Mammary epithelial cell (primary cell): ENCODE results near the gene DISP2.

Source experiments
- EZH2 ChIP-seq: IDR thresholded peaks from 2 replicates; pipeline ENCODE4 v1.6.1; 2012; ENCODE audit warnings: low read length, inconsistent platforms, borderline replicate concordance
- TF ChIP-seq, protein P1 (sequence below), 2 donors: IDR thresholded peaks in 1 of 2; conservative IDR thresholded peaks in 1 of 2; 2 replicates each; pipeline ENCODE4 v1.5.1; 2011 to 2012; ENCODE audit warnings: inconsistent platforms in 2 of 2, low read length in 2 of 2, mild to moderate bottlenecking in 2 of 2, control low read depth in 1 of 2, low read depth in 1 of 2; ENCODE audit not compliant: insufficient read depth in 1 of 2; ENCODE audit errors: extremely low read depth in 1 of 2

DNA sequence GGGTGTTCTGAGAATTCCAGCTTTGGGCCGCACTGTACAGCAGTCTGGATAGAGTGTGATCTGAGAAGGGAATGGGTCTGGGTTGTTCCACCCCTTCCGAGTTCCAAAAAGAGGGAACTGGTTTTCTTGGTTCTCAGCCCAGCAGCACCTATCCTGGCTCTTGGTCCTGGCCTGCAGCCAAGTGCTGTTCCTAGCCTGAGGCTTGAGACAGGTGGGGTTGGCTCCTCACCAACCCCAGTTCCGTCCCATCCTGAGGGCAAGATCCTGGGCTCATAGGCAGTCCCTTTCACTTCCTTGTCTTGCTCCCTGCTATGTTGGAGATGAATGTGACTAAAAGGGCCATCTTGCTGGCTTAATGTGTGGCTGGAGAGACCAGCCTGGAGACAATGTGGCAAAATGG is 62.8 kb downstream of the DISP2 start:
- TF ChIP-seq, protein P1, sequence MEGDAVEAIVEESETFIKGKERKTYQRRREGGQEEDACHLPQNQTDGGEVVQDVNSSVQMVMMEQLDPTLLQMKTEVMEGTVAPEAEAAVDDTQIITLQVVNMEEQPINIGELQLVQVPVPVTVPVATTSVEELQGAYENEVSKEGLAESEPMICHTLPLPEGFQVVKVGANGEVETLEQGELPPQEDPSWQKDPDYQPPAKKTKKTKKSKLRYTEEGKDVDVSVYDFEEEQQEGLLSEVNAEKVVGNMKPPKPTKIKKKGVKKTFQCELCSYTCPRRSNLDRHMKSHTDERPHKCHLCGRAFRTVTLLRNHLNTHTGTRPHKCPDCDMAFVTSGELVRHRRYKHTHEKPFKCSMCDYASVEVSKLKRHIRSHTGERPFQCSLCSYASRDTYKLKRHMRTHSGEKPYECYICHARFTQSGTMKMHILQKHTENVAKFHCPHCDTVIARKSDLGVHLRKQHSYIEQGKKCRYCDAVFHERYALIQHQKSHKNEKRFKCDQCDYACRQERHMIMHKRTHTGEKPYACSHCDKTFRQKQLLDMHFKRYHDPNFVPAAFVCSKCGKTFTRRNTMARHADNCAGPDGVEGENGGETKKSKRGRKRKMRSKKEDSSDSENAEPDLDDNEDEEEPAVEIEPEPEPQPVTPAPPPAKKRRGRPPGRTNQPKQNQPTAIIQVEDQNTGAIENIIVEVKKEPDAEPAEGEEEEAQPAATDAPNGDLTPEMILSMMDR (conservative IDR thresholded peaks at IDR 0.05 in 1 of 2, IDR thresholded peaks at IDR 0.05 in 1 of 2; ENCODE audit: extremely low read depth in 1 of 2, insufficient read depth in 1 of 2, low read depth in 1 of 2, low read length in 2 of 2) = no peak
- TF ChIP-seq EZH2 = no peak
